Measurements from ENCODE around the gene KIF7. TPM values are rescaled to one million over a fixed set of nuclear protein-coding genes. Genes with fewer than 3 reads are reported as not detected.

Gene KIF7
- total RNA-seq, 3 donors from 2014 or later (not counting 1 experiment from before 2014, with no cell fraction given): 0.93 to 3.6 (median 1.6) TPM

DNA sequence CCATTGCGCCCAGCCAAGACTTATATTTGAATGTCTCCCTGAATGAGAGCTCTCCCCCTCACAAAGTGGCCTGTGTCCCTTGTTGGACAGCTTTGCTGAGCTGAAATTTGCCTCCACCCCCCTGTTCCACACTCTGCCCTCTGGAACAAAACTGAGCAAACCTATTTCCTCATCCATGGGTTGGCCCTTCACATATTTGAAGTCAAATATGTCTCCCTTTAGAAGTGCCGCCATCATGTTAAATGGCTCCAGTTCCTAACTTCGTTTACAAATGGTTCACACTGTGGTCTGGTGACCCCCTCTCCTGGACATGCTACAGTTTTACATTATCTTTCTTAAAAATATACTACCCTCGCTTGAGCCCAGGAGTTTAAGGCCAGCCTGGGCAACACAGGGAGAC is 19.3 kb upstream of the KIF7 start:
- TF ChIP-seq, protein P1, sequence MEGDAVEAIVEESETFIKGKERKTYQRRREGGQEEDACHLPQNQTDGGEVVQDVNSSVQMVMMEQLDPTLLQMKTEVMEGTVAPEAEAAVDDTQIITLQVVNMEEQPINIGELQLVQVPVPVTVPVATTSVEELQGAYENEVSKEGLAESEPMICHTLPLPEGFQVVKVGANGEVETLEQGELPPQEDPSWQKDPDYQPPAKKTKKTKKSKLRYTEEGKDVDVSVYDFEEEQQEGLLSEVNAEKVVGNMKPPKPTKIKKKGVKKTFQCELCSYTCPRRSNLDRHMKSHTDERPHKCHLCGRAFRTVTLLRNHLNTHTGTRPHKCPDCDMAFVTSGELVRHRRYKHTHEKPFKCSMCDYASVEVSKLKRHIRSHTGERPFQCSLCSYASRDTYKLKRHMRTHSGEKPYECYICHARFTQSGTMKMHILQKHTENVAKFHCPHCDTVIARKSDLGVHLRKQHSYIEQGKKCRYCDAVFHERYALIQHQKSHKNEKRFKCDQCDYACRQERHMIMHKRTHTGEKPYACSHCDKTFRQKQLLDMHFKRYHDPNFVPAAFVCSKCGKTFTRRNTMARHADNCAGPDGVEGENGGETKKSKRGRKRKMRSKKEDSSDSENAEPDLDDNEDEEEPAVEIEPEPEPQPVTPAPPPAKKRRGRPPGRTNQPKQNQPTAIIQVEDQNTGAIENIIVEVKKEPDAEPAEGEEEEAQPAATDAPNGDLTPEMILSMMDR (IDR thresholded peaks at IDR 0.05): no peak
- H3K9me3 Mint-ChIP-seq: no peaks in the 10 kb centered on the region
- H3K27me3 Mint-ChIP-seq (ENCODE audit: low read depth in 2 of 2): no peaks in the 10 kb centered on the region
- intact Hi-C loops (cut with micrococcal nuclease): no loop called here
- Histone ChIP-seq H3K4me3 (ENCODE audit: low read length) (no peak overlapping the region), H3K4me1 (ENCODE audit: control insufficient read depth, insufficient read depth, low read length) (peaks cover 4% of the 10 kb centered on the region), H3K27ac (ENCODE audit: low read length) (no peak overlapping the region), H3K9me3 (ENCODE audit: control insufficient read depth, insufficient read depth, low read length) (no peaks in the 10 kb centered on the region), H3K36me3 (ENCODE audit: control insufficient read depth, insufficient read depth, low read length) (no peaks in the 10 kb centered on the region), H3K27me3 (ENCODE audit: control insufficient read depth, insufficient read depth, low read length) (no peaks in the 10 kb centered on the region)
- no peaks in the 10 kb centered on the region for H3K36me3 Mint-ChIP-seq
- ATAC-seq (no peak), DNase-seq (no peak)
- no peak overlapping the region for H3K27ac Mint-ChIP-seq
- no peaks in the 10 kb centered on the region for H3K4me1 Mint-ChIP-seq
- H3K4me3 Mint-ChIP-seq: no peak overlapping the region
- 74% methylated on average over 4 of the region's 4 CpGs for WGBS (ENCODE audit: insufficient coverage)

DNA sequence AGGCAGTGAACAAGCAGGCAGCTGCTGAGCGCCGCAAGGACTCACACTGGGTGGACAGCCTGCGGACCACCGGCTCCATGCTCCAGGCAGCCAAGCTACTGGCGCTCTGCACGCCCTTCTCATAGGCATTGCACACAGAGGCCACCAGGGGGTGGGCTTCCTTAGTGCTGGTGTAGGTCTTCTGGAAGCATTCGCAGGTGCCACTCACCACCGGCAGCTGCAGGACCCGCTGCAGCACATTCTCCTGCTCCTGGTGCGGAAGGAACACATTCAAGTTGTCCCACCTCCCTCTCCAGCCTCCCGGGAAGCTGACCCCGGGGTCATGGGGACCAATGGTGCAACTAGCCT is 17.9 kb upstream of the KIF7 start:
- H3K27me3 ChIP-seq (ENCODE audit: control insufficient read depth, insufficient read depth, low read length): no peaks in the 10 kb centered on the region
- Mint-ChIP-seq H3K36me3 (no peaks in the 10 kb centered on the region), H3K4me3 (no peak overlapping the region), H3K27me3 (ENCODE audit: low read depth in 2 of 2) (no peaks in the 10 kb centered on the region), H3K27ac (no peak overlapping the region), H3K9me3 (no peaks in the 10 kb centered on the region), H3K4me1 (no peaks in the 10 kb centered on the region)
- no peaks in the 10 kb centered on the region for H3K9me3 ChIP-seq (ENCODE audit: control insufficient read depth, insufficient read depth, low read length)
- TF ChIP-seq, protein P1 (IDR thresholded peaks at IDR 0.05): peak; percentile 19
- H3K27ac ChIP-seq (ENCODE audit: low read length): no peak overlapping the region
- H3K4me3 ChIP-seq (ENCODE audit: low read length): no peak overlapping the region
- no peaks in the 10 kb centered on the region for H3K36me3 ChIP-seq (ENCODE audit: control insufficient read depth, insufficient read depth, low read length)
- intact Hi-C loops (cut with micrococcal nuclease): no loop called here
- 82% methylated on average over 12 of the region's 12 CpGs for WGBS (ENCODE audit: insufficient coverage)
- DNase-seq (peak in 1 of 2 donors; percentile 20), ATAC-seq (peak in 1 of 3 donors; percentile 63)
- peaks cover 4% of the 10 kb centered on the region for H3K4me1 ChIP-seq (ENCODE audit: control insufficient read depth, insufficient read depth, low read length)

DNA sequence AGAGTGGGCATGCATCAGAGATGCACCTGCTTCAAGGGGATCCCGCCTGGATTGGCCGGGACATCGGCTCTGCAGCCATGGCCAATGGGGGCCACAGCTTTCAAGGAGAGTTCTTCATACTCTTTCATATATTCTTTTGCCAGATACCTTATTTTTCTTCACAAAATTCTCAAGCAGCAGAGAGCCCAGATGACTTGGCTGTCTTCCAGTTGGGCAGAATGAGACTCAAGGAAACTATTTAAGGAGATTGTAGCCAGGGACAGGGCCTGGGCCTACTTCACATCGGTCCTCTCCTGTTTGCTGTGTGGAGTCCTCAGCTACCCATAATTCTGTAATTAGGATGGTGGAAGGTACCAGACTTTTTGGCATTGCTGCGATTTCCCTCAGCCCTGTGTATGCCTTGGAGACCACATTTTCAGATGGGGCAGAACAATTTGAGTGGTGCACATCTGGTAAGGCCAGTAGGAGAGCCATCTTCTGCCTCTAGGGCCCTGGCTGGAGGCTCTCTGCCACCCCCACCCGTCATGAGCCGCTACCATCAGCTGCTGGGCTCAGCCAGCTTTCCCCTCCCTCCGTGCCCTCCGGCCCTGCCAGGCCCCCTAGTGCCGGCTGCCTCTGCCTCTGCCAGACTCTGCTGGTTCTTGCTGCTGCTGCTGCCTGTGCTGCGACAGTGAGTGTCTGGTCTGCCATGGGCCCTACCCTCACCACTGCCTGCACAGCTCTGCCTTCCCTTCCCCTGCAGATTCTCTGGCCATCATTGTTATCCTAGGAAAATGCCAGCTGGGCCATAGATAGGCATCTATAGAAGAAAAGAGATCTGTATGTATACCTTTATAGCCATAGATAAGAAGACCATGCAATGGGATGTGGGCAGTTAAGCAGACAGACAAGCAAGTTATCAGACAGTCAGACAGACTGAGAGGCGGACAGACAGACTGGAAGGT is 17.2 kb upstream of the KIF7 start:
- DNase-seq (no peak), ATAC-seq (no peak)
- H3K27ac ChIP-seq (ENCODE audit: low read length): no peak overlapping the region
- no peaks in the 10 kb centered on the region for H3K9me3 ChIP-seq (ENCODE audit: control insufficient read depth, insufficient read depth, low read length)
- no peak overlapping the region for H3K4me3 ChIP-seq (ENCODE audit: low read length)
- Mint-ChIP-seq H3K9me3 (no peaks in the 10 kb centered on the region), H3K4me1 (no peaks in the 10 kb centered on the region), H3K27me3 (ENCODE audit: low read depth in 2 of 2) (no peaks in the 10 kb centered on the region), H3K27ac (no peak overlapping the region), H3K4me3 (no peak overlapping the region), H3K36me3 (no peaks in the 10 kb centered on the region)
- no peaks in the 10 kb centered on the region for H3K36me3 ChIP-seq (ENCODE audit: control insufficient read depth, insufficient read depth, low read length)
- H3K27me3 ChIP-seq (ENCODE audit: control insufficient read depth, insufficient read depth, low read length): no peaks in the 10 kb centered on the region
- WGBS (ENCODE audit: insufficient coverage): 93% methylated on average over 12 of the region's 12 CpGs
- intact Hi-C loops (cut with micrococcal nuclease): no loop called here
- peaks cover 4% of the 10 kb centered on the region for H3K4me1 ChIP-seq (ENCODE audit: control insufficient read depth, insufficient read depth, low read length)
- TF ChIP-seq, protein P1 (IDR thresholded peaks at IDR 0.05): no peak

Measured in natural killer cell (primary cell).